Stimulated activated CD8-positive, alpha-beta memory T cell treated with anti-CD3 and anti-CD28 coated beads, Interleukin-12 subunit alpha, Interleukin-12 subunit beta, amount 100 ng/mL, for 1 hour (primary cell): ENCODE data around the gene SDF4.
"Not testable (repeated sequence)": the region's sequence is repeated elsewhere in the genome, so short reads cannot be mapped to it uniquely, and the experiment has no call there.

Experiments
- DNase-seq: peaks from one replicate; pipeline ENCODE4 v3.0.0-alpha.2; 2020; ENCODE audit warnings: low read depth

SDF4 gene

GRCh38 chr1:1177452-1178206 is 54.2 kb downstream of the SDF4 start:
- no peak for DNase-seq

GRCh38 chr1:1176931-1177330 is 54.9 kb downstream of the SDF4 start:
- DNase-seq, result no peak

GRCh38 chr1:1176063-1176761 is 55.6 kb downstream of the SDF4 start:
- DNase-seq, result not testable (repeated sequence)

GRCh38 chr1:1175221-1176062 is 56.4 kb downstream of the SDF4 start:
- DNase-seq, result no peak

- DNase-seq, result peak; percentile 32
These were observed 57.9 kb downstream of the SDF4 start, which contains the start of gene TTLL10 for GRCh38 chr1:1173793-1174415. Gene TTLL10, plus strand, starts transcription at chr1:1173880. Its CDS starts 5,336 bp downstream, at chr1:1179216.

GRCh38 chr1:1173061-1173792 is 58.6 kb downstream of the SDF4 start:
- DNase-seq, result no peak

GRCh38 chr1:1171546-1172340 is 60.1 kb downstream of the SDF4 start:
- no peak for DNase-seq

GRCh38 chr1:1171161-1171545 is 60.6 kb downstream of the SDF4 start:
- DNase-seq, result no peak

GRCh38 chr1:1170215-1171091 is 61.3 kb downstream of the SDF4 start:
- DNase-seq, result no peak

- DNase-seq, result no peak
These were observed 62.2 kb downstream of the SDF4 start for GRCh38 chr1:1169429-1170214.

- no peak for DNase-seq
These were observed 63.1 kb downstream of the SDF4 start for GRCh38 chr1:1168451-1169411.

GRCh38 chr1:1167841-1168450 is 63.9 kb downstream of the SDF4 start:
- no peak for DNase-seq

GRCh38 chr1:1167398-1167821 is 64.4 kb downstream of the SDF4 start:
- no peak for DNase-seq
